Skeletal muscle satellite cell (primary cell): ENCODE results near the gene CMTM7.
"Not testable (repeated sequence)": the region's sequence is repeated elsewhere in the genome, so short reads cannot be mapped to it uniquely, and the experiment has no call there.

Experiments used
- H3K27me3 ChIP-seq: 2 replicates; pipeline ENCODE4 v1.7.0; 2013; ENCODE audit warnings: low read length; ENCODE audit not compliant: control insufficient read depth, insufficient read depth
- H3K36me3 ChIP-seq: 2 replicates; pipeline ENCODE4 v1.7.0; 2013; ENCODE audit warnings: mild to moderate bottlenecking, control low read depth, low read length; ENCODE audit not compliant: insufficient read depth
- H3K4me1 ChIP-seq: 2 replicates; pipeline ENCODE4 v1.7.0; 2013; ENCODE audit warnings: low read length; ENCODE audit not compliant: control insufficient read depth, insufficient read depth
- H3K4me2 ChIP-seq: 2 replicates; pipeline ENCODE4 v1.7.0; 2013; ENCODE audit warnings: mild to moderate bottlenecking, low read length
- H3K4me3 ChIP-seq: 2 replicates; pipeline ENCODE4 v1.7.0; 2013; ENCODE audit warnings: low read length
- H3K9ac ChIP-seq: 2 replicates; pipeline ENCODE4 v1.7.0; 2013; ENCODE audit warnings: mild to moderate bottlenecking, low read depth, low read length, moderate library complexity
- H3K9me3 ChIP-seq: replicated peaks from 2 replicates; pipeline ENCODE4 v1.7.0; 2013; ENCODE audit warnings: mild to moderate bottlenecking, control low read depth, low read length

CMTM7 gene

GRCh38 chr3:32384938-32385337 is 6.7 kb upstream of the CMTM7 start:
- H3K36me3 ChIP-seq: no peaks in the 10 kb centered on the region
- no peaks in the 10 kb centered on the region for H3K4me1 ChIP-seq
- no peaks in the 10 kb centered on the region for H3K9me3 ChIP-seq
- H3K4me2 ChIP-seq: no peak overlapping the region
- no peak overlapping the region for H3K4me3 ChIP-seq
- H3K27me3 ChIP-seq: peaks cover 31% of the 10 kb centered on the region
- no peak overlapping the region for H3K9ac ChIP-seq

- Histone ChIP-seq H3K4me2 (no peak overlapping the region), H3K4me3 (no peak overlapping the region), H3K9me3 (no peaks in the 10 kb centered on the region), H3K9ac (no peak overlapping the region), H3K4me1 (peaks cover 6% of the 10 kb centered on the region), H3K27me3 (peaks cover 20% of the 10 kb centered on the region), H3K36me3 (no peaks in the 10 kb centered on the region)
Measured at GRCh38 chr3:32387512-32387911, 4.1 kb upstream of the CMTM7 start.

GRCh38 chr3:32389577-32389976 is 2.1 kb upstream of the CMTM7 start:
- H3K4me1 ChIP-seq: peaks cover 12% of the 10 kb centered on the region
- H3K4me3 ChIP-seq, H3K36me3 ChIP-seq, H3K9me3 ChIP-seq, H3K9ac ChIP-seq, H3K4me2 ChIP-seq: not testable (repeated sequence)
- peaks cover 11% of the 10 kb centered on the region for H3K27me3 ChIP-seq

- Histone ChIP-seq H3K4me3 (peak overlapping the region; percentile 94), H3K4me1 (peaks cover 12% of the 10 kb centered on the region), H3K27me3 (no peaks in the 10 kb centered on the region), H3K9ac (peak overlapping the region; percentile 86), H3K9me3 (no peaks in the 10 kb centered on the region), H3K36me3 (no peaks in the 10 kb centered on the region), H3K4me2 (peak overlapping the region; percentile 88)
Measured at GRCh38 chr3:32392536-32393302, 1.1 kb downstream of the CMTM7 start.

DNA sequence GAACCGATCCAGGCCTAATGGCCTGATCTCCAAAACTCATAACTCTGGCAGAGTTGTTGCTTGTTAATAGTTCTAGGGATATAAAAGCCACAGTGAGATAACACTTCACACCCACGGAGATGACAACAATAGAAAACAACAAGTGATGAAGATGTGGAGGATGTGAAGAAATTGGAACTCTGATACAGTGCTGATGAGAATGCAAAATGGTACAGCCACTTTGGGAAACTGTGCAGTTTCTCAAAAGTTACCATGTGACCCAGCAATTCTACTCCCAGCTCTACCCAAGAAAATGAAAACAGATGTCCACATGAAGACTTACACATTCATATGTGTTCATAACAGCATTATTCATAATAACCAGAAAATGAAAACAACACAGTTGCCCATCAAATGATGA is 3.8 kb downstream of the CMTM7 start:
- no peaks in the 10 kb centered on the region for H3K36me3 ChIP-seq
- no peak overlapping the region for H3K9ac ChIP-seq
- no peak overlapping the region for H3K4me2 ChIP-seq
- no peaks in the 10 kb centered on the region for H3K27me3 ChIP-seq
- H3K4me1 ChIP-seq: peaks cover 14% of the 10 kb centered on the region
- H3K9me3 ChIP-seq: no peaks in the 10 kb centered on the region
- no peak overlapping the region for H3K4me3 ChIP-seq

DNA sequence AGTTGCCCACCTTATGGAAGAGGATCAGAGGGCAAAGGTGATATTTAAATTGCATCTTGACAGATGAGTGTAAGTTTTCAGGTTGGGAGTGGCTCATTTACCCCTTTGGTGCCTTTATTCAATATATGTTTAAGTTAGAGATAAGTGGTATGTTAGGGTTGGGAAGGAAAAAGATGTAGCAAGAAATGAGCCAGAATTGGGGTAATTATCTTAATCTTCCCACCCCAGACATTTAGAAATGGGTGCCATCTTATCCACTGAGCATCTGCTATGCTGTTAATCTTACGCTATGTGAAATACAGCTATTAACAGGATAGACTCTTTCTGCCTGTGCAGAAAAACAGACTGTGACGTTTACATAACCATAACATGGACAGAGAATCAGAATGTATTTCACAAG is 6.3 kb downstream of the CMTM7 start:
- Histone ChIP-seq H3K4me2 (no peak overlapping the region), H3K4me3 (no peak overlapping the region), H3K36me3 (no peaks in the 10 kb centered on the region), H3K9me3 (no peaks in the 10 kb centered on the region), H3K4me1 (peaks cover 17% of the 10 kb centered on the region), H3K27me3 (no peaks in the 10 kb centered on the region), H3K9ac (no peak overlapping the region)

GRCh38 chr3:32398531-32398930 is 6.9 kb downstream of the CMTM7 start:
- Histone ChIP-seq H3K9me3 (no peaks in the 10 kb centered on the region), H3K36me3 (no peaks in the 10 kb centered on the region), H3K4me3 (no peak overlapping the region), H3K27me3 (no peaks in the 10 kb centered on the region), H3K4me1 (peaks cover 15% of the 10 kb centered on the region), H3K9ac (no peak overlapping the region), H3K4me2 (no peak overlapping the region)

- H3K36me3 ChIP-seq: no peaks in the 10 kb centered on the region
- H3K4me2 ChIP-seq: no peak overlapping the region
- no peaks in the 10 kb centered on the region for H3K9me3 ChIP-seq
- no peak overlapping the region for H3K4me3 ChIP-seq
- no peaks in the 10 kb centered on the region for H3K27me3 ChIP-seq
- peaks cover 15% of the 10 kb centered on the region for H3K4me1 ChIP-seq
- no peak overlapping the region for H3K9ac ChIP-seq
Measured at GRCh38 chr3:32399030-32399620, 7.5 kb downstream of the CMTM7 start.

GRCh38 chr3:32401126-32401525 is 9.5 kb downstream of the CMTM7 start:
- Histone ChIP-seq H3K9me3 (no peaks in the 10 kb centered on the region), H3K36me3 (no peaks in the 10 kb centered on the region), H3K4me3 (peak overlapping the region; percentile 74), H3K4me1 (peaks cover 15% of the 10 kb centered on the region), H3K9ac (peak overlapping the region; percentile 89), H3K4me2 (peak overlapping the region; percentile 98), H3K27me3 (no peaks in the 10 kb centered on the region)

GRCh38 chr3:32401556-32402081 is 10.0 kb downstream of the CMTM7 start:
- no peaks in the 10 kb centered on the region for H3K27me3 ChIP-seq
- peak overlapping the region; percentile 89 for H3K9ac ChIP-seq
- no peaks in the 10 kb centered on the region for H3K36me3 ChIP-seq
- peak overlapping the region; percentile 98 for H3K4me2 ChIP-seq
- H3K4me1 ChIP-seq: peaks cover 15% of the 10 kb centered on the region
- H3K9me3 ChIP-seq: no peaks in the 10 kb centered on the region
- H3K4me3 ChIP-seq: peak overlapping the region; percentile 74

DNA sequence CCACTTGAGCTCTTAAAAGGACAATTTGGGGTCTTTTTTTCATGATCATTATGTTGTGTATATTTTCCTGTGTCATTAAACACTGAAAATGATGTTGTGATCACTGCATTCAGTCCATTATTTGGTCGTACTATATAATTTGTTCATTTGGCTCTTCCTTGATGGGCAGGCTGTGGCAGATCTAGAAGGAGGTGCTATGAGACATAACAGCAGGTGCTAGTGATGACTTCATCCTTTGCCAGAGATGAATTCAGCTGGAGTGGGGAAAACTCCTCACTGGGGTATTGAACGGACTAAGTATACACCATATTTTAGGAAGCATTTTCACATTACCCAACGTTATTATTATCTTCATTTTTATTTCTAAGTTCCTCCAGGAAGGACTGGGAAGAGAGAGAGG is 12.0 kb downstream of the CMTM7 start:
- no peaks in the 10 kb centered on the region for H3K9me3 ChIP-seq
- no peak overlapping the region for H3K4me3 ChIP-seq
- H3K27me3 ChIP-seq: no peaks in the 10 kb centered on the region
- H3K4me1 ChIP-seq: peaks cover 15% of the 10 kb centered on the region
- H3K36me3 ChIP-seq: no peaks in the 10 kb centered on the region
- no peak overlapping the region for H3K9ac ChIP-seq
- no peak overlapping the region for H3K4me2 ChIP-seq

DNA sequence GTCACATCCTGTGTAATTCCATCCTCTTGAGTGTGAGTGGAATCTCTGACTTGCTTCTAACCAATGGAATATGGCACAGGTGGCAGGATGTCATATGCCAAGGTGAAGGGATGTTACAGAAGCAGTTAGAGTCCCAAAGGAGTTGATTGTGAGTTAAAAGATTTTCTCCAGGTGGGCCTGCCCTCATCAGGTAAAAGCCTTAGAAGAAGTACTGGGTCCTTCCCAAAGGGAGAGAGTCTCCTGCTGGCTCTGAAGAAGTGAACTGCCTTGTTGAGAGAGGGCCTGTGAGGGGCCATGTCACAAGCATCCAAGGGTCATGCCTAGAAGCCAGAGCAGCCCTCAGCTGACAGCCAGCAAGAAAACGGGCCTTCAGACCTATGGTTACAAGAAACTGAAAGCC is 13.1 kb downstream of the CMTM7 start:
- peaks cover 13% of the 10 kb centered on the region for H3K4me1 ChIP-seq

More for the DNA sequence above, 13.1 kb downstream of the CMTM7 start:
- no peak overlapping the region for H3K9ac ChIP-seq
- no peak overlapping the region for H3K4me2 ChIP-seq
- no peaks in the 10 kb centered on the region for H3K27me3 ChIP-seq
- no peak overlapping the region for H3K4me3 ChIP-seq
- H3K9me3 ChIP-seq: no peaks in the 10 kb centered on the region
- no peaks in the 10 kb centered on the region for H3K36me3 ChIP-seq
